ENCODE data around the gene APOE. TPM values are rescaled to one million over a fixed set of nuclear protein-coding genes. Genes with fewer than 3 reads are reported as not detected.

The APOE gene
- total RNA-seq, 4 donors from 2014 or later, result 199 to 635 (median 313) TPM

DNA sequence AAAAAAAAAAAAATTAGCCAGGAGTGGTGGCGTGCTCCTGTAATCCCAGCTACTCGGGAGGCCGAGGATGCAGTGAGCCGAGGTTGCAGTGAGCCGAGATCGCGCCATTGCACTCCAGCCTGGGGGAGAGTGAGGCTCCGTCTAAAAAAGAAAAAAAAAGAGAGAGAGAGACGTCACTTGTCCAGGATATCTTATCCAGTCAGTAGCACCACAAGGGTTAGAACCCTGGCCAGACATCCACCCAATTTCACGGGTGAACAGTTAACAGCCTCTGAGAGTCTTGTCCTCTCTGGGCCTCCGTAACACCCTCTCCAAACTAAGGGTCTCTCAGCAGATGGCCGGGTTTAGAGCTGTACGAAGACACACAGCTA lies 48.7 kb downstream of the APOE start:
- WGBS, 2 donors, result 24 to 36% methylated on average over 13 of the region's 13 CpGs

DNA sequence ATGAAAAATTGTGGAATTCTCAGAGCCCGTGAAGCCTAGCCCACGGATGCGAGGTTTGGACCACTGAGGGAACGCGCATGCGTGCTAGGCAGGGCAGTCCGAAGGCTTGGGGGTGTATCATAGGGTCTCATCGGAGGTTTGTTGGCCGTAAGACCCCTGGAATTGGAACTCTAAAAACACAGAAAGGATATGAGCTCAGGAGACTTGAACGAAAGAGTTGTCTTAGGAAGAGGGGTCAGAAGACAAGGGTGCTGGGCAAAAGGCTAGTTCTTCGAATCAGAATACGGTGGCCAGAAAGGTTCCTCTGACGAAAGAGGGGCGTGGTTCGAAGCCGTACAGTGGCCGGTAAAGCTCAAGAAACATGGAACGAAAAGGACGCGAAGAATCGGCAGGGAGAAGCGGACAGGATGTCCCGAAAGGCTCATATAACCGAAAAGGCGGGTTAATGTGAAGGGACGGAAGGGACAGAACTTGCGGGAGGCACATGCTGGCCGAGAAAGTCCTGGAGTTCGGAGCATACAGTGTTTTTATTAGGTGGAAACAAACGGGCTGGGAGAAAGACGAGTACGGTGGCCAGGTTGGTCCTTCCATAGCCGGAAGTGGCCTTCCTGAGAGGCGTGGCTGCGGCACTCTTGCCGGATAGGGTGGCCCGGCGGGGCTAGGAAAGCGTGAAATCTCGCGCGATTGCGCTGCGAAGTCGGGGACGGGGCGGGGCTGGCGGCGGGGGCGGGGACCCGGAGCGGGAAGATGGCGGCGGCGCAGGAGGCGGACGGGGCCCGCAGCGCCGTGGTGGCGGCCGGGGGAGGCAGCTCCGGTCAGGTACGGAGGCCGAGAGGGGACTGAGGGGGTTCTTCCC lies 49.3 kb downstream of the APOE start, which contains the start of gene CLPTM1:
TSS of gene CLPTM1 (plus strand) at position 732 of the 856 bp plus-strand sequence. CDS start at position 748, 16 bp downstream.
- peaks cover 25 to 30% of the 10 kb centered on the region in 2 donors for H3K4me1 ChIP-seq
- no peaks in the 10 kb centered on the region for H3K9me3 ChIP-seq
- peak within 1 kb of the TSS; percentile 56 to 98 (median 93) for H3K4me3 ChIP-seq (replicated peaks in 1 of 3)
- WGBS, 2 donors, result 0 to 2% methylated on average over 38 to 56 of the region's 65 CpGs
- TF ChIP-seq, protein P1, sequence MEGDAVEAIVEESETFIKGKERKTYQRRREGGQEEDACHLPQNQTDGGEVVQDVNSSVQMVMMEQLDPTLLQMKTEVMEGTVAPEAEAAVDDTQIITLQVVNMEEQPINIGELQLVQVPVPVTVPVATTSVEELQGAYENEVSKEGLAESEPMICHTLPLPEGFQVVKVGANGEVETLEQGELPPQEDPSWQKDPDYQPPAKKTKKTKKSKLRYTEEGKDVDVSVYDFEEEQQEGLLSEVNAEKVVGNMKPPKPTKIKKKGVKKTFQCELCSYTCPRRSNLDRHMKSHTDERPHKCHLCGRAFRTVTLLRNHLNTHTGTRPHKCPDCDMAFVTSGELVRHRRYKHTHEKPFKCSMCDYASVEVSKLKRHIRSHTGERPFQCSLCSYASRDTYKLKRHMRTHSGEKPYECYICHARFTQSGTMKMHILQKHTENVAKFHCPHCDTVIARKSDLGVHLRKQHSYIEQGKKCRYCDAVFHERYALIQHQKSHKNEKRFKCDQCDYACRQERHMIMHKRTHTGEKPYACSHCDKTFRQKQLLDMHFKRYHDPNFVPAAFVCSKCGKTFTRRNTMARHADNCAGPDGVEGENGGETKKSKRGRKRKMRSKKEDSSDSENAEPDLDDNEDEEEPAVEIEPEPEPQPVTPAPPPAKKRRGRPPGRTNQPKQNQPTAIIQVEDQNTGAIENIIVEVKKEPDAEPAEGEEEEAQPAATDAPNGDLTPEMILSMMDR (IDR thresholded peaks at IDR 0.05), result peak in 3 of 6 experiments; percentile 17 to 40 (median 37)
- TF ChIP-seq POLR2A (IDR thresholded peaks at IDR 0.05), result peak in 1 of 2 donors; percentile 80
- intact Hi-C loops (cut with DNase I), result loop anchor here (10.0 kb wide), 1 partner anchor 170 kb away; no protein-coding TSS in a partner anchor
- no peaks in the 10 kb centered on the region for H3K27me3 ChIP-seq
- peak within 1 kb of the TSS; percentile 89 to 94 (median 93) for H3K27ac ChIP-seq
- peak; percentile 96 to 97 for DNase-seq
- H3K36me3 ChIP-seq, result peaks cover 0 to 4% of the 10 kb centered on the region in 2 donors

More for the DNA sequence above, 48.7 kb downstream of the APOE start:
- DNase-seq, result no peak
- Histone ChIP-seq H3K4me1 (peaks cover 25 to 29% of the 10 kb centered on the region in 2 donors), H3K36me3 (peaks cover 0 to 4% of the 10 kb centered on the region in 2 donors), H3K27me3 (no peaks in the 10 kb centered on the region), H3K9me3 (no peaks in the 10 kb centered on the region), H3K27ac (peak overlapping the region; percentile 89 to 94 (median 93)), H3K4me3 (replicated peaks in 1 of 3) (peak overlapping the region; percentile 35 to 98 (median 93))
- intact Hi-C loops (cut with DNase I), result loop anchor here (10.0 kb wide), 1 partner anchor 169 kb away; no protein-coding TSS in a partner anchor
- TF ChIP-seq, protein P1 (IDR thresholded peaks at IDR 0.05), result no peak
- no peak for TF ChIP-seq POLR2A (IDR thresholded peaks at IDR 0.05)

DNA sequence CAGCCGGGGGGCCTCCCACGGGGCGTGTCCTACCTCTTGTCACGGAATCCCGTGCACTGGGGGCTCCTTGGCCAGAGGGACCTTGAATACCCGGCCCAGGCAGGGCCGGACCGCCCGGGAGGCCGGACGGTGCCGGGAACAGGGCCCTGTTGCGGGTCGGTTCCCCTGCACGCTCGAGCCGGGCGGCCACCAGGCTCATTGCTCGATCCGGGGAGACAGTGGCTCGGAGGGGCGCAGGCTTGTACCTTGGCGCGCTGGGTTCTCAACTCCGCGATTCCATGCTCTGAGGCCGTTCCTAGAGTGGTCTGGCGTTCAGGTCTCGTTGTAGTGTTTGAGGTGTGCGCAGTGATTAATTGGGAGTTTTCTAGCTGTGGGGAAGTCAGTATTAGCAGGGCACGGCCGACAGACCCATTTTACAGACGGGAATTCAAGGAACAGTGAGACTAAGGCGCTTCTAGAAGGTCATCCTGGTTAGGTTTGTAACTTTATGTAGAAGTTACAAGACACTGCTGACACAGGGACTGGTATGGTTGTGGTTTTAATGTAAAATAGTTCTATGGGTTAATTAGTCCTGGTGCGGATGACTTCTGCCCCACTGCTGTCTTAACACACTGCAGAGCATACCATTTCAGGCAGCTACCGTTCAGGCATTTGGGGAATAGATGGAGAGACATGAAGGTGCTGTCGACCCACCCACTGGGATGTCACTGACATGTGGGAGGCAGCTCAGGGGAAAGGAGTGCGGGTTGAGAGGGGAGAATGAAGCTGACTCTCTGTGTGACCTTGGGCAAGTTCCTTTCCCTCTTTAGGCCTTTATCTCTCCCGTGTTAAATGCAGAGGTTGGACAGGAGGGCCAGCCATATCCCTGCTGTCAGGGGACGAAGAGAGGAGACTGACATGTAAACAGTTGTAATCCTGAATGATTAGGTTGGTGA lies 50.2 kb downstream of the APOE start:
- peak overlapping the region in 2 of 3 donors; percentile 64 to 94 for H3K27ac ChIP-seq
- DNase-seq, result no peak
- H3K4me1 ChIP-seq, result peaks cover 25 to 39% of the 10 kb centered on the region in 2 donors
- H3K9me3 ChIP-seq, result no peaks in the 10 kb centered on the region
- H3K36me3 ChIP-seq, result no peaks in the 10 kb centered on the region
- TF ChIP-seq, protein P1 (IDR thresholded peaks at IDR 0.05), result no peak
- TF ChIP-seq POLR2A (IDR thresholded peaks at IDR 0.05), result no peak
- no peaks in the 10 kb centered on the region for H3K27me3 ChIP-seq
- peak overlapping the region; percentile 56 to 98 (median 93) for H3K4me3 ChIP-seq (replicated peaks in 1 of 3)
- WGBS, 2 donors, result 6 to 11% methylated on average over 12 to 18 of the region's 40 CpGs
- intact Hi-C loops (cut with DNase I), result loop anchor here (10.0 kb wide), 1 partner anchor 171 kb away; no protein-coding TSS in a partner anchor

DNA sequence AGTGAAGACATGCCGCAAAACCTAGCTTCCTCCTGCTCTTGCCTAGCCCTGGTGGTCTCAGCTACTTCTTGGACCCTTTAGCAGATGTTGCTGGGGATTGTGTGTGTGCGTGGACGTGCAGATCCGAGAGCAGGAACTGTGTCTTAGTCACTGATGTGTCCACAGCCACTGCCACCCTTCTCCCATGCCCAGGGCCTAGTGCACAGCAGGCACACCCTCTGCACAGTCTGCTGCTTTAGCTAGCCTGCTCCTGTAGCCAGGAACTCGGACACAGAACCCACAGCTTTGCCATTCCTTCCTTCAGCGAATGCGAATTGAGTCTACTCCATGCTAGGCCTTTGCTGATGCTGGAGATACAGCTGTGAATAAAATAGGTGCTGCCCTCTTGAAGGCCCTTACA lies 51.9 kb downstream of the APOE start:
- DNase-seq, result no peak
- peaks cover 0 to 3% of the 10 kb centered on the region in 2 donors for H3K36me3 ChIP-seq
- no peaks in the 10 kb centered on the region for H3K27me3 ChIP-seq
- intact Hi-C loops (cut with DNase I), result loop anchor here (10.0 kb wide), 1 partner anchor 173 kb away; no protein-coding TSS in a partner anchor
- H3K9me3 ChIP-seq, result no peaks in the 10 kb centered on the region
- H3K27ac ChIP-seq, result no peak overlapping the region
- peaks cover 20 to 37% of the 10 kb centered on the region in 2 donors for H3K4me1 ChIP-seq
- TF ChIP-seq, protein P1 (IDR thresholded peaks at IDR 0.05), result no peak
- no peak for TF ChIP-seq POLR2A (IDR thresholded peaks at IDR 0.05)
- no peak overlapping the region for H3K4me3 ChIP-seq (replicated peaks in 1 of 3)
- WGBS, 2 donors, result 81 to 87% methylated on average over 4 to 7 of the region's 7 CpGs

All from thyroid gland (tissue), 4 donors.